Trophoblast cell (in vitro differentiated cells and primary cell): ENCODE results near the gene PTCHD4.
A peak's percentile ranks its signal among the peaks of the same experiment; 100 is the strongest.

ENCODE experiments used
- DNase-seq, 2 donors: peaks; one replicate each; pipeline ENCODE4 v3.0.0-alpha.2; 2016
- H2AFZ ChIP-seq: 2 replicates; pipeline ENCODE4 v1.6.1; 2013; ENCODE audit warnings: low read length, moderate library complexity, mild to moderate bottlenecking; ENCODE audit not compliant: insufficient read depth, poor library complexity
- H2AK5ac ChIP-seq: 2 replicates; pipeline ENCODE4 v1.6.1; 2013; ENCODE audit warnings: mild to moderate bottlenecking, low read length
- H2BK120ac ChIP-seq: 2 replicates; pipeline ENCODE4 v1.6.1; 2013; ENCODE audit warnings: low read length, mild to moderate bottlenecking, moderate library complexity; ENCODE audit not compliant: insufficient read depth, poor library complexity
- H2BK12ac ChIP-seq: 2 replicates; pipeline ENCODE4 v1.6.1; 2013; ENCODE audit warnings: mild to moderate bottlenecking, low read length, moderate library complexity
- H2BK5ac ChIP-seq: 2 replicates; pipeline ENCODE4 v1.6.1; 2013; ENCODE audit warnings: low read length, low read depth, moderate library complexity, mild to moderate bottlenecking; ENCODE audit not compliant: poor library complexity
- H3K14ac ChIP-seq: 2 replicates; pipeline ENCODE4 v1.6.1; 2013; ENCODE audit warnings: mild to moderate bottlenecking, low read length
- H3K18ac ChIP-seq: 2 replicates; pipeline ENCODE4 v1.6.1; 2013; ENCODE audit warnings: mild to moderate bottlenecking, low read length
- H3K23ac ChIP-seq: 2 replicates; pipeline ENCODE4 v1.6.1; 2013; ENCODE audit warnings: low read length
- H3K27ac ChIP-seq: 2 replicates; pipeline ENCODE4 v1.5.1; 2013; ENCODE audit warnings: low read depth, mild to moderate bottlenecking, inconsistent platforms, low read length, moderate library complexity
- H3K27me3 ChIP-seq: 2 replicates; pipeline ENCODE4 v1.6.1; 2013; ENCODE audit warnings: inconsistent platforms, mild to moderate bottlenecking, low read length, moderate library complexity; ENCODE audit not compliant: insufficient read depth
- H3K36me3 ChIP-seq, 2 experiments: 1 replicate in 1 of 2; 2 replicates in 1 of 2; pipeline ENCODE4 v1.6.1; 2013; ENCODE audit warnings: low read length in 2 of 2, mild to moderate bottlenecking in 2 of 2, moderate library complexity in 1 of 2; ENCODE audit not compliant: insufficient read depth in 2 of 2, control insufficient read depth in 1 of 2
- H3K4ac ChIP-seq: 2 replicates; pipeline ENCODE4 v1.6.1; 2013; ENCODE audit warnings: low read depth, mild to moderate bottlenecking, low read length, moderate library complexity
- H3K4me1 ChIP-seq, 2 experiments: 1 replicate in 1 of 2; 2 replicates in 1 of 2; pipeline ENCODE4 v1.6.1; 2013; ENCODE audit warnings: low read length in 2 of 2, mild to moderate bottlenecking in 2 of 2, moderate library complexity in 1 of 2; ENCODE audit not compliant: insufficient read depth in 2 of 2, control insufficient read depth in 1 of 2
- H3K4me2 ChIP-seq: 2 replicates; pipeline ENCODE4 v1.6.1; 2013; ENCODE audit warnings: inconsistent platforms, mild to moderate bottlenecking, low read length, moderate library complexity
- H3K4me3 ChIP-seq: 2 replicates; pipeline ENCODE4 v1.5.1; 2013; ENCODE audit warnings: mild to moderate bottlenecking, low read depth, low read length, inconsistent platforms
- H3K79me1 ChIP-seq: one replicate; pipeline ENCODE4 v1.6.1; 2013; ENCODE audit warnings: low read length
- H3K79me2 ChIP-seq: 2 replicates; pipeline ENCODE4 v1.6.1; 2013; ENCODE audit warnings: low read length, mild to moderate bottlenecking; ENCODE audit not compliant: control insufficient read depth, insufficient read depth, poor library complexity
- H3K9ac ChIP-seq: 2 replicates; pipeline ENCODE4 v1.6.1; 2013; ENCODE audit warnings: mild to moderate bottlenecking, low read length
- H3K9me3 ChIP-seq: 2 replicates; pipeline ENCODE4 v1.6.1; 2013; ENCODE audit warnings: low read depth, mild to moderate bottlenecking, control low read depth, inconsistent platforms, low read length; ENCODE audit not compliant: insufficient read depth
- H4K12ac ChIP-seq: 2 replicates; pipeline ENCODE4 v1.6.1; 2013; ENCODE audit warnings: low read depth, mild to moderate bottlenecking, low read length, moderate library complexity
- H4K8ac ChIP-seq: 2 replicates; pipeline ENCODE4 v1.6.1; 2013; ENCODE audit warnings: low read depth, mild to moderate bottlenecking, low read length, moderate library complexity
- H4K91ac ChIP-seq: one replicate; pipeline ENCODE4 v1.6.1; 2013; ENCODE audit warnings: low read depth, mild to moderate bottlenecking, low read length, moderate library complexity
- WGBS: extraction: QIAGEN DNeasy Blood & Tissue Kit; methylation state at CpG from one replicate; pipeline ENCODE4 v1.1.7; 2013; ENCODE audit warnings: missing lambda C conversion rate; ENCODE audit not compliant: insufficient read length, insufficient coverage; ENCODE audit errors: extremely low coverage; 5-methylcytosine and 5-hydroxymethylcytosine counted together

Gene PTCHD4

GRCh38 chr6:48067148-48067712 is 43.8 kb downstream of the PTCHD4 start:
- Histone ChIP-seq H3K4ac (no peak overlapping the region), H3K79me1 (no peaks in the 10 kb centered on the region), H2AK5ac (no peak overlapping the region), H4K91ac (no peak overlapping the region), H4K8ac (no peak overlapping the region), H3K27me3 (peaks cover 3% of the 10 kb centered on the region), H3K4me1 (peaks cover 0 to 6% of the 10 kb centered on the region in 2 experiments), H3K4me2 (no peak overlapping the region), H2AFZ (no peak overlapping the region), H3K14ac (no peak overlapping the region), H2BK120ac (no peak overlapping the region), H2BK5ac (no peak overlapping the region), H3K36me3 (no peaks in the 10 kb centered on the region), H3K79me2 (no peaks in the 10 kb centered on the region), H3K23ac (no peak overlapping the region), H3K4me3 (no peak overlapping the region), H2BK12ac (no peak overlapping the region), H4K12ac (no peak overlapping the region), H3K18ac (no peak overlapping the region), H3K9me3 (no peaks in the 10 kb centered on the region), H3K9ac (no peak overlapping the region), H3K27ac (no peak overlapping the region)
- no CpG with 5 or more reads among the region's 3 CpGs for WGBS
- DNase-seq: peak; percentile 45 to 86

GRCh38 chr6:48061265-48061990 is 49.6 kb downstream of the PTCHD4 start:
- no peak overlapping the region for H2AK5ac ChIP-seq
- peak in 1 of 2 donors; percentile 21 for DNase-seq

More at GRCh38 chr6:48061265-48061990, 49.6 kb downstream of the PTCHD4 start:
- Histone ChIP-seq H3K9ac (no peak overlapping the region), H3K4me1 (no peaks in the 10 kb centered on the region), H3K9me3 (no peaks in the 10 kb centered on the region), H3K23ac (no peak overlapping the region), H3K4me2 (no peak overlapping the region), H2BK12ac (no peak overlapping the region), H2AFZ (no peak overlapping the region), H3K4me3 (no peak overlapping the region), H3K18ac (no peak overlapping the region), H2BK120ac (no peak overlapping the region), H3K36me3 (peaks cover 0 to 2% of the 10 kb centered on the region in 2 experiments), H4K8ac (no peak overlapping the region), H3K27ac (no peak overlapping the region), H3K4ac (no peak overlapping the region), H3K14ac (no peak overlapping the region), H2BK5ac (no peak overlapping the region), H4K91ac (no peak overlapping the region), H4K12ac (no peak overlapping the region), H3K27me3 (no peaks in the 10 kb centered on the region), H3K79me1 (no peaks in the 10 kb centered on the region), H3K79me2 (no peaks in the 10 kb centered on the region)
- WGBS: no CpG with 5 or more reads among the region's 3 CpGs
